Measurements from ENCODE around the gene TP53TG3C.
"Not testable (repeated sequence)": the region's sequence is repeated elsewhere in the genome, so short reads cannot be mapped to it uniquely, and the experiment has no call there.

The TP53TG3C gene

DNA sequence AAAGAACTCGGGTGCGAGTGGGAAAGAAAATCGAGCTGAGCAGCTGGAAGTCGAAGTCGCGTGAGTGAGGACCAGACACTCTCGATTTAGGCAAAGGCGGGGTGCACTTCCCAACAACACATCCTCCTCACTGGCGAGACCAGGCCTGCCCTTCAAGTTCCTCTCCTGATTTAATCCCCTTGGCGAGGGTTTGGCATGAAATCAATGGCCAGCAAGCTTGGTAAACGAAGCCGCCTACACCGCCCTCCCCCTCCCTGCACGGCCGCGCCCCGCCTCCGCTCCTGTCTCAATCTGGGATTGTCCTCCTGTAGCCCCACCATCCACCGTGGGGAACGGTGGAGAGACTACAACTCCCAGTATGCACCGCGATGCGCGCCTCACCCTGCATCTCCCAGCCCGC is at the start of gene TP53TG3C:
TP53TG3C (plus strand) TSS at position 301 of the 400 bp plus-strand sequence; CDS start at position 369, 68 bp downstream.
- not testable (repeated sequence) for DNase-seq
